Activated naive CD4-positive, alpha-beta T cell treated with anti-CD3 and anti-CD28 coated beads, Interleukin-2, amount 10 ng/mL, durations not matched to agents 7 days and 5 days (primary cell): ENCODE results near the gene MBD3L2.

Source experiments
- CTCF ChIA-PET: fragments of 350-600 bp; sonication (Branson Sonifier 250); formaldehyde crosslinking; loops from one replicate; lab custom pipeline; 2021; ENCODE audit warnings: antibody characterized with exemption; lab: Charles Lee
- DNase-seq: peaks from one replicate; pipeline ENCODE4 v3.0.0-alpha.2; 2020
- H3K27ac Mint-ChIP-seq: one replicate; pipeline ENCODE4 v1.8.0; 2021; ENCODE audit warnings: mild to moderate bottlenecking, moderate library complexity, mixed read lengths
- H3K27me3 Mint-ChIP-seq: one replicate; pipeline ENCODE4 v1.8.0; 2021; ENCODE audit warnings: mild to moderate bottlenecking, mixed read lengths
- H3K36me3 Mint-ChIP-seq: one replicate; pipeline ENCODE4 v1.8.0; 2021; ENCODE audit warnings: mixed read lengths
- H3K4me1 Mint-ChIP-seq: one replicate; pipeline ENCODE4 v1.8.0; 2021; ENCODE audit warnings: mixed read lengths
- H3K4me3 Mint-ChIP-seq: one replicate; pipeline ENCODE4 v1.8.0; 2021; ENCODE audit warnings: mild to moderate bottlenecking, moderate library complexity, mixed read lengths
- H3K9me3 Mint-ChIP-seq: one replicate; pipeline ENCODE4 v1.8.0; 2021; ENCODE audit warnings: mixed read lengths

Gene MBD3L2

DNA sequence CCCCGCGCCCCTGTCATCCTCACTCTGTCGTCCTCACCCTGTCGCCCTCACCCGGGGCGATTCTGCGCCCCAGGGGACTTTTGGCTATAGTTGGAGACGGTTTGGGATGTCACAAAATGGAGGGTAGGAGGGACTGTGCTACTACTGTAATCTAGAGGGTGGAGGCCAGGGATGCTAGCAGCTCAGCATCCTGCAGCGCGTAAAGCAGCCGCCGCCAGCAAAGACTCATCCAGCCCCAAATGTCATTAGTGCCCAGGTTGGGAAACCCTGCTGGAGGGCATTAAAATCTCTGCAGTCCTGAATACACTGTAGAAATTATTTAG lies 20.7 kb downstream of the MBD3L2 start:
- H3K36me3 Mint-ChIP-seq, result peaks cover 34% of the 10 kb centered on the region

DNA sequence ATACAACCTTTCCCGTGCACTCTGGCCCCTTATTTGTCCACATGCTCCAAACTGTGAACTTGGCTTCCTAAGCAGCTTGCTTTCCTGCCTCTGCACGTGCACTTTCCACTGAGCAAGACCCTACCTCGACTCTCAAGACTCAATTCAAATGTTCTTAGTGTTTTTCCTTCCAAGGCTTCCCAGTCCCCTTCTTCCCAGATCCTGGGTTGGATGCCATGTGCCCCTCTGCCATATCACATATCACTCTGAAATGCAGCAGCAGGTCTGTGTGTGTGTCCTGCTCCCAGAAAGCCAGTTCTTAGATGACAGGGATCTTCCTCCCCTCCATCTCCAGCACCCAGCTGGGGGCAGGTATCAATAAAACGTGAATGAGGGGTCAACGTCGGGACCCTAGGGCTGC lies 23.4 kb downstream of the MBD3L2 start:
- H3K4me3 Mint-ChIP-seq, result peak overlapping the region; percentile 41
- peaks cover 60% of the 10 kb centered on the region for H3K36me3 Mint-ChIP-seq
- no peaks in the 10 kb centered on the region for H3K27me3 Mint-ChIP-seq
- CTCF ChIA-PET, result no interaction called here
- no peak for DNase-seq
- H3K4me1 Mint-ChIP-seq, result peaks cover 23% of the 10 kb centered on the region
- H3K9me3 Mint-ChIP-seq, result peaks cover 14% of the 10 kb centered on the region
- no peak overlapping the region for H3K27ac Mint-ChIP-seq

More for the DNA sequence above, 20.7 kb downstream of the MBD3L2 start:
- DNase-seq, result no peak
- Mint-ChIP-seq H3K27ac (peak overlapping the region; percentile 95), H3K4me1 (peaks cover 23% of the 10 kb centered on the region), H3K27me3 (no peaks in the 10 kb centered on the region), H3K4me3 (peak overlapping the region; percentile 93), H3K9me3 (peaks cover 7% of the 10 kb centered on the region)
- CTCF ChIA-PET, result interaction anchor here (0.9 kb wide), 2 partner anchors 29 to 31 kb away, joined by 3 read pairs; no protein-coding TSS in a partner anchor

DNA sequence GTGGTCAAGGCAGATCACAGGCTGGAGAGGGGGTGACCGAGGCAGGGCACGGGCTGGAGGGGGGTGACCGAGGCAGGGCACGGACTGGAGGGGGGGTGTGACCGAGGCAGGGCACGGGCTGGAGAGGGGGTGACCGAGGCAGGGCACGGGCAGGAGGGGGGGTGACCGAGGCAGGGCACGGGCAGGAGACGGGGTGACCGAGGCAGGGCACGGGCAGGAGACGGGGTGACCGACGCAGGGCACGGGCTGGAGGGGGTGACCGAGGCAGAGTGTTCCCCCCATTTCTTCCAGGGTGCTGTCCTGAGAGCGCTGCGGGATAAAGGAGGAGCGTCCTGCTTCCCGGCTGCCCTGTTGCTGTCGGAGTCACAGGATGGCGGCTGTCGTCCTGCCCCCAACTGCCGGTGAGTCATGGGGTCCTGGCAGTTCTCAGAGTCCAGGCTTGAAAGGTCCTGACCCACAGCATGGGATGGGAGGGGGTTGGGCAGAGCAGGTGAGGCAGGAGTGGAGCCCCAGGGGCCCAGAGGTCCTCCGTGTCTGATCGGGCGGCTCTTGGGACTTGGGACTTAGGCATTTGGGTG lies 25.7 kb downstream of the MBD3L2 start:
- peaks cover 32% of the 10 kb centered on the region for H3K9me3 Mint-ChIP-seq
- no peak for DNase-seq
- no peaks in the 10 kb centered on the region for H3K27me3 Mint-ChIP-seq
- CTCF ChIA-PET, result no interaction called here
- peaks cover 19% of the 10 kb centered on the region for H3K4me1 Mint-ChIP-seq
- H3K4me3 Mint-ChIP-seq, result no peak overlapping the region
- H3K36me3 Mint-ChIP-seq, result peaks cover 79% of the 10 kb centered on the region
- H3K27ac Mint-ChIP-seq, result no peak overlapping the region

- H3K4me1 Mint-ChIP-seq, result peaks cover 8% of the 10 kb centered on the region
- no peaks in the 10 kb centered on the region for H3K27me3 Mint-ChIP-seq
- peaks cover 87% of the 10 kb centered on the region for H3K36me3 Mint-ChIP-seq
- H3K9me3 Mint-ChIP-seq, result peaks cover 44% of the 10 kb centered on the region
- H3K4me3 Mint-ChIP-seq, result no peak overlapping the region
- no peak for DNase-seq
- CTCF ChIA-PET, result no interaction called here
- no peak overlapping the region for H3K27ac Mint-ChIP-seq
Measured at GRCh38 chr19:7076151-7076550, 27.0 kb downstream of the MBD3L2 start.

DNA sequence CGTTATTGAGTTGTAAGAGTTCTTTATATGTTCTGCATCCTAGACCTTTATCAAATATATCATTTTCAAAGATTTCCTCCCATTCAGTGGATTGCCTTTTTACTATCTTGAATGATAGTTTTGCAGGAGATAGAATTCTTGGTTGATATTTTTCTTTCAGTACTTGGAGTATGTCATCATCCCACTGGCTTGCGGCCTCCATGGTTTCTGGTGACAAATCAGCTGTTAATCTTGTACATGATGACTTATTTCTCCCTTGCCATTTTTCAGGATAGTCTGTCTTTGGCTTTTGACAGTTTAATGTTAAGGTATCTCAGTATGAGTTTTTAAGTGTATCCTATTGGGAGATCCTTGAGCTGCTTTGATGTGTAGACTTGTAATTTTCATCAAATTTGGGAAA lies 28.9 kb downstream of the MBD3L2 start:
- Mint-ChIP-seq H3K36me3 (peaks cover 92% of the 10 kb centered on the region), H3K27me3 (no peaks in the 10 kb centered on the region), H3K27ac (no peak overlapping the region), H3K9me3 (peaks cover 52% of the 10 kb centered on the region), H3K4me3 (no peak overlapping the region), H3K4me1 (no peaks in the 10 kb centered on the region)
- no peak for DNase-seq
- CTCF ChIA-PET, result no interaction called here

- no peak for DNase-seq
- no peaks in the 10 kb centered on the region for H3K27me3 Mint-ChIP-seq
- no peak overlapping the region for H3K4me3 Mint-ChIP-seq
- no peak overlapping the region for H3K27ac Mint-ChIP-seq
- CTCF ChIA-PET, result interaction anchor here (1.1 kb wide), 1 partner anchor 14 kb away, joined by 3 read pairs; the partner anchor contains the start of gene ZNF557
- peaks cover 2% of the 10 kb centered on the region for H3K4me1 Mint-ChIP-seq
- peaks cover 60% of the 10 kb centered on the region for H3K9me3 Mint-ChIP-seq
- peaks cover 78% of the 10 kb centered on the region for H3K36me3 Mint-ChIP-seq
Measured at GRCh38 chr19:7083076-7083956, 34.2 kb downstream of the MBD3L2 start.

- H3K27ac Mint-ChIP-seq, result no peak overlapping the region
- CTCF ChIA-PET, result no interaction called here
- peaks cover 36% of the 10 kb centered on the region for H3K36me3 Mint-ChIP-seq
- H3K27me3 Mint-ChIP-seq, result no peaks in the 10 kb centered on the region
- H3K9me3 Mint-ChIP-seq, result peaks cover 59% of the 10 kb centered on the region
- DNase-seq, result no peak
- H3K4me3 Mint-ChIP-seq, result no peak overlapping the region
- H3K4me1 Mint-ChIP-seq, result peaks cover 10% of the 10 kb centered on the region
Measured at GRCh38 chr19:7088999-7089398, 39.9 kb downstream of the MBD3L2 start.

- H3K4me3 Mint-ChIP-seq, result peak overlapping the region; percentile 93
- CTCF ChIA-PET, result interaction anchor here (1.3 kb wide), 1 partner anchor 269 kb away, joined by 3 read pairs; no protein-coding TSS in a partner anchor
- H3K4me1 Mint-ChIP-seq, result peaks cover 36% of the 10 kb centered on the region
- peak overlapping the region; percentile 94 for H3K27ac Mint-ChIP-seq
- no peak for DNase-seq
- H3K9me3 Mint-ChIP-seq, result peaks cover 33% of the 10 kb centered on the region
- peaks cover 11% of the 10 kb centered on the region for H3K36me3 Mint-ChIP-seq
- peaks cover 28% of the 10 kb centered on the region for H3K27me3 Mint-ChIP-seq
Measured at GRCh38 chr19:7098096-7098495, 49.0 kb downstream of the MBD3L2 start.

DNA sequence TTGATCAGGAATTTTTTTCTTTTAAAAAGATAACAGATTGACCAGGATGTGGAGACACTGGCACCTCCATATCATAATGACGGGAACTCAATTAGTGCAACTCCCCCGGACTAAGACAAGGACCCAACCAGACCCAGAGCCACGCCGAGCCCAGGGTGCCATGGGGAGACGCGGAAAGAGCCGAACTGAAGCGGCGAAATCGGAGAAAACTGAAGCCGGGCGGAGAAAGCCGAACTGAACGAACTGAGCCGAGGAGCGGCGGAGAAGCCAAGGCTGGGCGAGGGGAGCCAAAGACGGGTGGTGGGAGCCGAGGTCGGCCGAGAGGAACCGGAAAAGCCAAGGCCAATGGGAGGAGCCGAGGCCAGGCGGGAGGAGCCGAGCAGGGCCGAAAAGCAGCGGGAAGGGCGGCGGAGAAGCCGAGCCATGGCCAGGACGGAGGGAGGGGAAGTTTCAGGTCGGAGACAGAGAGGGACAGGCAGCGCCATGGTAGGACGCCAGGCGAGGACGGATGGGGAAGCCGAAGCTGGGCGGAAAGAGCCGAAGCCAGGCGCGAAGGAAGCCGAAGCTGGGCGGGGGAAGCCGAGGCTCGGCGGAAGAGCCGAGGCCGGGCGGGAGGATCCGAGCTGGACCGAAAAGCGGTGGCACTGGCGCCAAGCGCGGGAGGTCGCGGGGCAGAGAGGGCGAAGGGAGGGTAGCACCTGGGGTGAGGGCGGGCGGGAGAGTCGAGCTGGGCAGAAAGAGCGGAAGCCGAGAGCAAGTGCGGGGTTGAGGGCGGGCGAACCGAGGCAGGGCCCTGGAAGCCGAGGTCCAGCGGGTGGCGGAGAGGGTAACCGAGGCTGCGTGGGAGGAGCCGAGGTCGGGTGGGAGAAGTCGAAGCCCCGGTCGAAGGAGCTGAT lies 49.8 kb downstream of the MBD3L2 start:
- Mint-ChIP-seq H3K27ac (peak overlapping the region; percentile 94), H3K4me3 (peak overlapping the region; percentile 93), H3K4me1 (peaks cover 36% of the 10 kb centered on the region), H3K27me3 (peaks cover 28% of the 10 kb centered on the region), H3K9me3 (peaks cover 29% of the 10 kb centered on the region), H3K36me3 (peaks cover 11% of the 10 kb centered on the region)
- CTCF ChIA-PET, result interaction anchor here (1.0 to 1.5 kb wide), 3 partner anchors 30 to 582 kb away, joined by 3 to 6 read pairs (median 4); partner anchors contain the start of genes TRAPPC5 and ZNF557
- DNase-seq, result peak; percentile 88

DNA sequence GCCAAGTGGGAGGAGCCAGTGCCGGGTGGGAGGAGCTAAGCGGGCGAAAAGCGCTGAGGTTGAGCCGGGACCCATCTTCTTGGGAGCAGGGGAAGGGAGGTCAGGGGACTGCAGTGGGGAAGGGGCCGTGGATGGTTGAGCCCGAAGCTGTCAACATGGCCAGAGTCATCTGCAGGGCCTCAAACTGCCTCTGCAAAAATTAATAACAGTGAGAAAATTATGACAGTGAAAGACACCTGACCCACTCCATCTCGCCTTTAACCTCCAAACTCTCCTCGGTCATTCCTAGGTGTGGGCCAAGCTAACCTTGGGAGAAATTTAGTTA lies 50.4 kb downstream of the MBD3L2 start:
- peak overlapping the region; percentile 93 for H3K4me3 Mint-ChIP-seq
- H3K9me3 Mint-ChIP-seq, result peaks cover 28% of the 10 kb centered on the region
- peaks cover 11% of the 10 kb centered on the region for H3K36me3 Mint-ChIP-seq
- H3K27me3 Mint-ChIP-seq, result peaks cover 28% of the 10 kb centered on the region
- peaks cover 36% of the 10 kb centered on the region for H3K4me1 Mint-ChIP-seq
- CTCF ChIA-PET, result interaction anchor here (1.0 to 1.6 kb wide), 4 partner anchors 30 to 581 kb away, joined by 3 to 6 read pairs (median 4); partner anchors contain the start of genes TRAPPC5 and ZNF557
- peak overlapping the region; percentile 94 for H3K27ac Mint-ChIP-seq
- no peak for DNase-seq
